ENCODE results near the gene SLC27A3.
A peak's percentile ranks its signal among the peaks of the same experiment; 100 is the strongest.
"Not testable (repeated sequence)": the region's sequence is repeated elsewhere in the genome, so short reads cannot be mapped to it uniquely, and the experiment has no call there.

The SLC27A3 gene

DNA sequence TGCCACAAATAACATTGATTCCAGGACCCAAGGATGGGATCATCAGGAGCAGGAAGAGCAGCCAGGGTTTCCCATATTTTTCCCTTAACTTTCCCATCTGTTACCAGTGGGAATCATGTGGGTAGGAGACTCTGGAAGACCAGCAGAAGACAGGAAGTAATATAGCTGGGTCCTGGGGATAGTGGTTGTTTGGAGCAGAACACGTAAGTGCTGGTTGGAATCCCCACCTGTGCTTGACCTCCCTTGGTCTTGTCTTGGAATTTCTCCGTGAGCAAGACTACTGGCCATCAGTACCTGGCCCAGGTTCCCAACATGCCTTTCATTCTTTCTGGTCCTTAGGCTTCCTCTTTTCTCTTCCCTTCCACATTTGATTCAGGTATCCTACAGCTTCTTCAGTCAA is 20.9 kb upstream of the SLC27A3 start:
- no peak for DNase-seq
- in situ Hi-C loops (cut with MboI; ENCODE audit: low pct_unique_long_range_greater_than_20kb, low sequenced_read_pairs), result no loop called here

GRCh38 chr1:153760440-153760839 is 14.8 kb upstream of the SLC27A3 start:
- in situ Hi-C loops (cut with MboI; ENCODE audit: low pct_unique_long_range_greater_than_20kb, low sequenced_read_pairs), result no loop called here
- no peak for DNase-seq

GRCh38 chr1:153763365-153764225 is 11.6 kb upstream of the SLC27A3 start:
- in situ Hi-C loops (cut with MboI; ENCODE audit: low pct_unique_long_range_greater_than_20kb, low sequenced_read_pairs), result no loop called here
- DNase-seq, result no peak

DNA sequence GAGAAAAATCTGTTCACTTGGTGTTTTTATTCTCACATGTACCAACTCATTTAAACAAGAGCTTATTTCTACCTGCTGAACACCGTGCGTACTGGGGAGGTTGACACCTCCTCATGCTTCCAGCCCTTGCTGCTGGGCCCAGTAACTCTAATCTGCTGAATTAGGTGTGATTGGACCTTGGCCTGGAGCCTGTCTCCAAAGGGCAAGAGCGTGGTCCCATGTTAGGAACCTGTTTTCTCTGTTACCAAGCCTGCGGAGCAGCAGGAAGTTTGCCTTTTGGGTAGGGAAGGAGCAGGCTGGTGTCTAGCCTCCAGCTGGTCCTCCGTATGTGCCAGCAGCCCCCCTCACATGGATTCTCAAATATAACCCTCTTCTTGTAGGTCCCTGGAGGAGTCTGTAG is 10.9 kb upstream of the SLC27A3 start:
- in situ Hi-C loops (cut with MboI; ENCODE audit: low pct_unique_long_range_greater_than_20kb, low sequenced_read_pairs), result no loop called here
- no peak for DNase-seq

DNA sequence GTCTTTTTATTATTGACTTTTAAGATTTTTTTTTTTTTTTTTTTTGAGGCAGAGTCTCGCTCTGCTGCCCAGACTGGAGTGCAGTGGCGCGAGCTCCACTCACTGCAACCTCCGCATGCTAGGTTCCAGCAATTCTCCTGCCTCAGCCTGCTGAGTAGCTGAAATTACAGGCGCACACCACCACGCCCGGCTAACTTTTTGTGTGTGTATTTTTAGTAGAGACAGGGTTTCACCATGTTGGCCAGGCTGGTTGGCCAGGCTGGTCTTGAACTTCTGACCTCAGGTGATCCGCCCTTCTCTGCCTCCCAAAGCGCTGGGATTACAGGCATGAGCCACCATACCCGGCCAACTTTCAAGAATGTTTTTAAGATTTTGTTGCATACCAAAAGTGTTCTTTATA is 8.5 kb upstream of the SLC27A3 start:
- in situ Hi-C loops (cut with MboI; ENCODE audit: low pct_unique_long_range_greater_than_20kb, low sequenced_read_pairs); DNase-seq: not testable (repeated sequence)

GRCh38 chr1:153767519-153767918 is 7.7 kb upstream of the SLC27A3 start:
- in situ Hi-C loops (cut with MboI; ENCODE audit: low pct_unique_long_range_greater_than_20kb, low sequenced_read_pairs), result no loop called here
- DNase-seq, result no peak

DNA sequence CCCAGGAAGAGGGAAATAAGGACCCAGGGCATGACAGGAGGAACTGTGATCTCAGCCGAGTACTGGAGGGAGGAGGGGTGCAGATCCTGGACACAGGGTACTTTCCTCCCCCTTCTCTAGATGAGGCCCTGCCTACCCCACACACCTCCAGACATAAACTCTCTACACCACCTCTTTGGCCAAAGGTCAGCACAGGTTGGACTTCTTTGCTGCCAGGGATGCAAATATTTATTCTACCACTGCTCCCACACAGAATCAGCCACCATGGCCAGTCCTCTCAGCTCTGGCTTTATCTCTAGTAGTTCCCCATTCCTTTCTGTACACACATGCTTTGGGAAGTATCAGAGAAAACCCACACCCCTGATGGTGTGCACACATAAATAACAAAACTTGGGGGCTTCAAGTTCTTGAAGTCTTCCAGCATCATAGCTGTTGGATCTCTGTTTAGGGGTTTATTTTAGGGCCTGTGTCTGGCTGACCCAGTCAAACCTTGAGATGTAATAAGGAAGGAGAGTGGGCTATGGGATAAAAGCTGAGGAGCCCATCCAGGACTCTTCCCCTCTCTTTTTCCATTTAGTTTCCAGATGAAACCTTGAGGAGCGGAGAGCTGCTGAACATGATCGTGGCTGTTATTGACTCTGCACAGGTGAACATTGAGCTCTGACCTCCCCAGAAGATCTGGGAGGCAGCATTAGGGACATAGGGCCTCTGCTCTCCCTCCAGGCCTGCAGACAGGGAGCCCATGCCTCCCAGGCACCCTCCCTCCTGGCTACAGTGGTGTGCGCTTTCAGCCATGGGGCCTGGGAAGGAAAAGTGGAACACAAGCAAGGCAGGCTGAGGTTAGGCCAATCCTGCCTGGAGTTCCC is 6.7 kb upstream of the SLC27A3 start:
- no peak for DNase-seq
- in situ Hi-C loops (cut with MboI; ENCODE audit: low pct_unique_long_range_greater_than_20kb, low sequenced_read_pairs), result no loop called here

DNA sequence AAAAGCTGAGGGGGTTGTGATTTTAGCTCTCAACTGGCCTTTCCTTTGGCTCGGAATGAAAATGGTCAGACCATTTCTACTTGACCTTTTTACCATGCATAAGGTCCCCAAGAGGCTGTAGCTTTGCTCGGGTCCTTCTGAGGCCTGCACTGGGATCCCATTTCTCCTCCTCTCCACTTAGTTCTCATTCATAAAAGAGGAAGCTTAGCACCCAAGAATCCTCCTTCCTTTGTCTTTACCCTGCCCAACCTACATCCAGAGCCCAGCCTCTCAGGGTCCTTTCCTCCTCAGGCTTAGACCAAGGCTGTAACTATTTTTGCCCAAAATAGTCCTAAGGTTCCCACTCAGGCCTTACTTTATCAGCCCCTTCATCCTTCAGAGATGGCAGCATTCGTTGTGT is 6.0 kb upstream of the SLC27A3 start:
- in situ Hi-C loops (cut with MboI; ENCODE audit: low pct_unique_long_range_greater_than_20kb, low sequenced_read_pairs), result no loop called here

GRCh38 chr1:153770797-153771196 is 4.4 kb upstream of the SLC27A3 start:
- in situ Hi-C loops (cut with MboI; ENCODE audit: low pct_unique_long_range_greater_than_20kb, low sequenced_read_pairs), result loop anchor here (10.0 kb wide), 1 partner anchor 266 kb away; no protein-coding TSS in a partner anchor
- DNase-seq, result no peak

More for the DNA sequence above, 6.0 kb upstream of the SLC27A3 start:
- DNase-seq, result peak; percentile 34

DNA sequence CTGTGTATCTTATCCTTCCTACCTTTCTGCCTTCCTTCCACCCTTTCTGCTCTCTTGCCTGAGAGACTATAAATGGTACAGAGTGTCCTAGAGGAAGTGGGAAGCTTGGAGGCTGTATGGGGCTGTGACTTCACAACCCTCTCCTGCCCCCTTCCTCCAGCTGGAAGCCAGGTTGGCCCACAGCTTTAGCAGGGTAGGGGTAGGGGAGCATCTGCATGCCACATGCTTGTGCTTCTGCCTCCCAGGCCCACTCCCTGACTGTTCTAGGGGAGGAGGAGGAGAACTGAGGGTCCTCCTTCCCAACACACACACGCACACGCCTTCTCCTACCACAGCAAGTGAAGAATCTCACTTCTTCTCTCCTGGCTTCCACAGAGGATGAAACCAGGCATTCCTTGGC is 3.9 kb upstream of the SLC27A3 start:
- in situ Hi-C loops (cut with MboI; ENCODE audit: low pct_unique_long_range_greater_than_20kb, low sequenced_read_pairs), result loop anchor here (10.0 kb wide), 1 partner anchor 266 kb away; no protein-coding TSS in a partner anchor
- no peak for DNase-seq

GRCh38 chr1:153771841-153772593 is 3.2 kb upstream of the SLC27A3 start:
- peak; percentile 33 for DNase-seq
- in situ Hi-C loops (cut with MboI; ENCODE audit: low pct_unique_long_range_greater_than_20kb, low sequenced_read_pairs), result loop anchor here (10.0 kb wide), 1 partner anchor 267 kb away; no protein-coding TSS in a partner anchor

- DNase-seq, result peak; percentile 47
- in situ Hi-C loops (cut with MboI; ENCODE audit: low pct_unique_long_range_greater_than_20kb, low sequenced_read_pairs), result loop anchor here (10.0 kb wide), 1 partner anchor 269 kb away; no protein-coding TSS in a partner anchor
Measured at GRCh38 chr1:153773096-153773921, 1.9 kb upstream of the SLC27A3 start.

DNA sequence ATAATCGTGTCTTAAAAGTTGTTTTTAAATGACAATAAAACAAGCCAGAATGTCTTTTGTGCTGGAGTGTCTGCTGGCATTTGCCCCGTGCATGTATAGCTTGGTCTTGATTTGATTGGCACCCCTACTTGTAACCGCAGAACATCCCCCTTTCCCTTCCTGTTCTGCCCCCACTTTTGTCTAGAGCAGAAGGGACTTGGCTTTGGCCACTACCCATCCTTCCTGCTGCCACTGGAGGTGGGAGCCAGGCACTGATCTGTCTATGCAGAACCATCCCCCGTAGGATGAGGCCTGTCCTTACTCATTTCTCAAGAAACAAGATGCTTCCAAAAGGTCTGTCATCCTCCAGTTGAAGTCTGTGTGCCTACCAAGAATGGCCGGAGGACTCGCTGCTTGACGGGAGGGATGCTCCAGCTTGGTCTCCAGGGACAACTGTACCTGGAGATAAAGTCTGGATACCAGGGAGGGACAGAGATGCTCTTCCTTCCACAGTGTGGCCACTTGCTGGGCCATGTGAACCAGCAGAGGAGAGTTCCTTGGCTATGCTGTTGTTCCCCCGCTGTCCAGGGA is 1.1 kb upstream of the SLC27A3 start:
- DNase-seq, result peak; percentile 64
- in situ Hi-C loops (cut with MboI; ENCODE audit: low pct_unique_long_range_greater_than_20kb, low sequenced_read_pairs), result loop anchor here (10.0 kb wide), 1 partner anchor 269 kb away; no protein-coding TSS in a partner anchor

GRCh38 chr1:153775458-153776327 is 486 bp downstream of the SLC27A3 start:
- peak; percentile 65 for DNase-seq
- in situ Hi-C loops (cut with MboI; ENCODE audit: low pct_unique_long_range_greater_than_20kb, low sequenced_read_pairs), result loop anchor here (10.0 kb wide), 1 partner anchor 271 kb away; no protein-coding TSS in a partner anchor

GRCh38 chr1:153776352-153776751 is 1.1 kb downstream of the SLC27A3 start:
- in situ Hi-C loops (cut with MboI; ENCODE audit: low pct_unique_long_range_greater_than_20kb, low sequenced_read_pairs), result loop anchor here (10.0 kb wide), 1 partner anchor 272 kb away; no protein-coding TSS in a partner anchor
- DNase-seq, result no peak

- in situ Hi-C loops (cut with MboI; ENCODE audit: low pct_unique_long_range_greater_than_20kb, low sequenced_read_pairs), result loop anchor here (10.0 kb wide), 1 partner anchor 272 kb away; no protein-coding TSS in a partner anchor
- no peak for DNase-seq
Measured at GRCh38 chr1:153776845-153777370, 1.7 kb downstream of the SLC27A3 start.

GRCh38 chr1:153777648-153778047 is 2.4 kb downstream of the SLC27A3 start:
- DNase-seq, result no peak
- in situ Hi-C loops (cut with MboI; ENCODE audit: low pct_unique_long_range_greater_than_20kb, low sequenced_read_pairs), result loop anchor here (10.0 kb wide), 1 partner anchor 273 kb away; no protein-coding TSS in a partner anchor
